ENCODE results near the gene DCBLD1. TPM values are rescaled to one million over a fixed set of nuclear protein-coding genes. Genes with fewer than 3 reads are reported as not detected.

Gene DCBLD1
- total RNA-seq, 1 experiment from 2014 or later, result 11.2 TPM

GRCh38 chr6:117463762-117464665, 18.5 kb upstream of the DCBLD1 start:
- ATAC-seq (no peak), DNase-seq (ENCODE audit: low spot score) (no peak)
- Mint-ChIP-seq H3K27ac (no peak overlapping the region), H3K36me3 (no peaks in the 10 kb centered on the region), H3K27me3 (ENCODE audit: low read depth) (peaks cover 3% of the 10 kb centered on the region; the same call in 1 of the 2 replicates), H3K9me3 (no peaks in the 10 kb centered on the region), H3K4me1 (no peaks in the 10 kb centered on the region), H3K4me3 (no peak overlapping the region)
- CTCF ChIA-PET, result no interaction called here
- POLR2A ChIA-PET, result no interaction called here
- TF ChIP-seq TCF7 (CRISPR knock-in tag; IDR thresholded peaks at IDR 0.05; ENCODE audit: low read depth) (no peak), FOXK1 (CRISPR knock-in tag; IDR thresholded peaks at IDR 0.05) (no peak), ESRRA (CRISPR knock-in tag; IDR thresholded peaks at IDR 0.05; ENCODE audit: borderline replicate concordance) (no peak), CDX4 (CRISPR knock-in tag; IDR thresholded peaks at IDR 0.05; ENCODE audit: borderline replicate concordance) (no peak), NFYB (CRISPR knock-in tag; conservative IDR thresholded peaks at IDR 0.05; ENCODE audit: low read depth) (no peak), AR (CRISPR knock-in tag; IDR thresholded peaks at IDR 0.05) (no peak), E2F5 (CRISPR knock-in tag; IDR thresholded peaks at IDR 0.05) (no peak)

GRCh38 chr6:117464700-117465099, 17.8 kb upstream of the DCBLD1 start:
- Mint-ChIP-seq H3K4me1 (no peaks in the 10 kb centered on the region), H3K9me3 (no peaks in the 10 kb centered on the region), H3K27me3 (ENCODE audit: low read depth) (peaks cover 3% of the 10 kb centered on the region; the same call in 1 of the 2 replicates), H3K36me3 (no peaks in the 10 kb centered on the region), H3K27ac (no peak overlapping the region), H3K4me3 (no peak overlapping the region)
- ChIA-PET CTCF (no interaction called here), POLR2A (no interaction called here)
- no peak for ATAC-seq
- no peak for DNase-seq (ENCODE audit: low spot score)
- TF ChIP-seq TCF7 (CRISPR knock-in tag; IDR thresholded peaks at IDR 0.05; ENCODE audit: low read depth) (no peak), HMGXB4 (CRISPR knock-in tag; IDR thresholded peaks at IDR 0.05) (no peak), MLX (CRISPR knock-in tag; IDR thresholded peaks at IDR 0.05) (no peak), RORB (CRISPR knock-in tag; IDR thresholded peaks at IDR 0.05) (no peak), ZNF396 (CRISPR knock-in tag; IDR thresholded peaks at IDR 0.05; ENCODE audit: borderline replicate concordance) (no peak), SMAD3 (CRISPR knock-in tag; IDR thresholded peaks at IDR 0.05; ENCODE audit: borderline replicate concordance) (no peak), ZSCAN18 (CRISPR knock-in tag; IDR thresholded peaks at IDR 0.05) (no peak), GABPB1 (CRISPR knock-in tag; IDR thresholded peaks at IDR 0.05) (no peak), AR (CRISPR knock-in tag; IDR thresholded peaks at IDR 0.05) (no peak), ZNF425 (CRISPR knock-in tag; conservative IDR thresholded peaks at IDR 0.05) (no peak)
